GM12873 (cell line): Measurements from ENCODE around the gene CFAP45.

ENCODE experiments used
- CTCF ChIP-seq: IDR thresholded peaks from 2 replicates; pipeline ENCODE4 v1.5.1; 2012; ENCODE audit warnings: low read depth, mild to moderate bottlenecking, moderate library complexity, low read length, control low read depth; ENCODE audit not compliant: insufficient read depth; ENCODE audit errors: missing control alignments

The CFAP45 gene

GRCh38 chr1:159835862-159836525 is 64.0 kb downstream of the CFAP45 start:
- peak; percentile 16 for TF ChIP-seq CTCF

- no peak for TF ChIP-seq CTCF
Observed at GRCh38 chr1:159835356-159835755, 64.6 kb downstream of the CFAP45 start.

- no peak for TF ChIP-seq CTCF
Observed at GRCh38 chr1:159832309-159832708, 67.7 kb downstream of the CFAP45 start.

- TF ChIP-seq CTCF, result no peak
Observed at GRCh38 chr1:159831412-159832141, 68.4 kb downstream of the CFAP45 start.

- no peak for TF ChIP-seq CTCF
Observed at GRCh38 chr1:159830722-159831121, 69.2 kb downstream of the CFAP45 start.

GRCh38 chr1:159829822-159830465 is 70.0 kb downstream of the CFAP45 start:
- no peak for TF ChIP-seq CTCF

GRCh38 chr1:159829273-159829634 is 70.7 kb downstream of the CFAP45 start:
- TF ChIP-seq CTCF, result peak; percentile 67
